Panc1 (cell line): Measurements from ENCODE around the gene GLIS1.

Experiments used
- POLR2AphosphoS5 ChIP-seq: IDR thresholded peaks from 2 replicates; pipeline ENCODE4 v1.6.1; 2012; ENCODE audit warnings: mild to moderate bottlenecking, low read depth, low read length, moderate library complexity
- SIN3A ChIP-seq: IDR thresholded peaks from 2 replicates; pipeline ENCODE4 v1.6.1; 2012; ENCODE audit warnings: low read depth, mild to moderate bottlenecking, low read length, moderate library complexity, borderline replicate concordance; ENCODE audit not compliant: insufficient read depth
- TCF7L2 ChIP-seq: IDR thresholded peaks from 2 replicates; pipeline ENCODE4 v1.6.1; 2011; ENCODE audit warnings: mild to moderate bottlenecking, low read depth, low read length, inconsistent platforms
- TF ChIP-seq, protein P1 (sequence below): fragments of 450-650 bp; IDR thresholded peaks from 2 replicates; pipeline ENCODE4 v1.5.1; 2017; ENCODE audit warnings: mild to moderate bottlenecking
- TF ChIP-seq, protein P2 (sequence below), 2 experiments: IDR thresholded peaks; 2 replicates each; pipeline ENCODE4 v1.6.1; 2011 to 2012; ENCODE audit warnings: low read depth in 2 of 2, control low read depth in 1 of 2, low read length in 1 of 2, mild to moderate bottlenecking in 1 of 2, moderate library complexity in 1 of 2; ENCODE audit not compliant: insufficient read depth in 1 of 2

DNA sequence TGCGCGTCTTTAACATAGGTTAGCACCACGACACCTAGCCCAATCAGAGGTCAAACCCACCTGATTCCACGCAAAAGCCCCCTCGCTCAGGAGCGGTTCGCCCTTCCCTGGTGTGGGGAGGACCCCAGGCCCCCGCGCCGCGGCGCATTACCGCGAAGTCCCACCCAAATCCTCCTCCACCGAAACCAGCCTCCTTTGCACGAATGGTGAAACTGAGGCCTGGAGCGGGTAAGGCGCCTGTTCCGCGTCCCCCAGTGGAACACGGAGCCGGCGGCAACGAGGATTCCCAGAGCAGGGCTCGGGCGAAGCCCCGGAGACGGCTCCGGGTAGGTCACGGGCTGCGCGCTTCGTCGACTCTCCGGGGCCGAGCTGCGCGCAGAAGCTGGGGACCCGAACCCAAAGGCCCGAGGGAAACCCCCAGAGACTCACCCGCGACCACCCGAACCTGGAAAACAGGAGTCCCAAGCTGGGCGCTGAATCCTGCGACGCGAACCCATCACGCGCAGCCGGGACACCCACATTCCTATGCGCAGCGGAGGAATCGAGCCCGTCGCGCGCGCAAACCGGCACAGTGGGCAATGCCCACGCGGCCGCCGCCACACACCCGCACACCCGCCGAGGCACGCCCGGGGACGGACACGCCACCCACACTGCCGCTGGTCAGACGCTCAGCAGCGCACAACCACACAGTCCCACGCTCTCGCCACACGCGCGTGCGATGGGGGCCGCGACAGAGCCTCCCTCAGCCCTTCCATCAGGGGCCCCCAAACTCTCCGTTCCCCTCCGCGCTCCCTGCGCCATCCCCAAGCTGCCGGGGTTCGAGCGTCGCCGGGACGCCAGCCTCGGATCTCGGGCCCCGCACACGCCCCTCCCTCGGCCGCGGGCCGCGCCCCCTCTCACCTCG is 507 bp downstream of the GLIS1 start:
- TF ChIP-seq, protein P1, sequence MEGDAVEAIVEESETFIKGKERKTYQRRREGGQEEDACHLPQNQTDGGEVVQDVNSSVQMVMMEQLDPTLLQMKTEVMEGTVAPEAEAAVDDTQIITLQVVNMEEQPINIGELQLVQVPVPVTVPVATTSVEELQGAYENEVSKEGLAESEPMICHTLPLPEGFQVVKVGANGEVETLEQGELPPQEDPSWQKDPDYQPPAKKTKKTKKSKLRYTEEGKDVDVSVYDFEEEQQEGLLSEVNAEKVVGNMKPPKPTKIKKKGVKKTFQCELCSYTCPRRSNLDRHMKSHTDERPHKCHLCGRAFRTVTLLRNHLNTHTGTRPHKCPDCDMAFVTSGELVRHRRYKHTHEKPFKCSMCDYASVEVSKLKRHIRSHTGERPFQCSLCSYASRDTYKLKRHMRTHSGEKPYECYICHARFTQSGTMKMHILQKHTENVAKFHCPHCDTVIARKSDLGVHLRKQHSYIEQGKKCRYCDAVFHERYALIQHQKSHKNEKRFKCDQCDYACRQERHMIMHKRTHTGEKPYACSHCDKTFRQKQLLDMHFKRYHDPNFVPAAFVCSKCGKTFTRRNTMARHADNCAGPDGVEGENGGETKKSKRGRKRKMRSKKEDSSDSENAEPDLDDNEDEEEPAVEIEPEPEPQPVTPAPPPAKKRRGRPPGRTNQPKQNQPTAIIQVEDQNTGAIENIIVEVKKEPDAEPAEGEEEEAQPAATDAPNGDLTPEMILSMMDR: no peak
- TF ChIP-seq, protein P2, sequence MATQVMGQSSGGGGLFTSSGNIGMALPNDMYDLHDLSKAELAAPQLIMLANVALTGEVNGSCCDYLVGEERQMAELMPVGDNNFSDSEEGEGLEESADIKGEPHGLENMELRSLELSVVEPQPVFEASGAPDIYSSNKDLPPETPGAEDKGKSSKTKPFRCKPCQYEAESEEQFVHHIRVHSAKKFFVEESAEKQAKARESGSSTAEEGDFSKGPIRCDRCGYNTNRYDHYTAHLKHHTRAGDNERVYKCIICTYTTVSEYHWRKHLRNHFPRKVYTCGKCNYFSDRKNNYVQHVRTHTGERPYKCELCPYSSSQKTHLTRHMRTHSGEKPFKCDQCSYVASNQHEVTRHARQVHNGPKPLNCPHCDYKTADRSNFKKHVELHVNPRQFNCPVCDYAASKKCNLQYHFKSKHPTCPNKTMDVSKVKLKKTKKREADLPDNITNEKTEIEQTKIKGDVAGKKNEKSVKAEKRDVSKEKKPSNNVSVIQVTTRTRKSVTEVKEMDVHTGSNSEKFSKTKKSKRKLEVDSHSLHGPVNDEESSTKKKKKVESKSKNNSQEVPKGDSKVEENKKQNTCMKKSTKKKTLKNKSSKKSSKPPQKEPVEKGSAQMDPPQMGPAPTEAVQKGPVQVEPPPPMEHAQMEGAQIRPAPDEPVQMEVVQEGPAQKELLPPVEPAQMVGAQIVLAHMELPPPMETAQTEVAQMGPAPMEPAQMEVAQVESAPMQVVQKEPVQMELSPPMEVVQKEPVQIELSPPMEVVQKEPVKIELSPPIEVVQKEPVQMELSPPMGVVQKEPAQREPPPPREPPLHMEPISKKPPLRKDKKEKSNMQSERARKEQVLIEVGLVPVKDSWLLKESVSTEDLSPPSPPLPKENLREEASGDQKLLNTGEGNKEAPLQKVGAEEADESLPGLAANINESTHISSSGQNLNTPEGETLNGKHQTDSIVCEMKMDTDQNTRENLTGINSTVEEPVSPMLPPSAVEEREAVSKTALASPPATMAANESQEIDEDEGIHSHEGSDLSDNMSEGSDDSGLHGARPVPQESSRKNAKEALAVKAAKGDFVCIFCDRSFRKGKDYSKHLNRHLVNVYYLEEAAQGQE (IDR thresholded peaks at IDR 0.05; ENCODE audit: insufficient read depth in 1 of 2, low read depth in 2 of 2, low read length in 1 of 2): no peak
- TF ChIP-seq SIN3A (no peak), POLR2AphosphoS5 (no peak), TCF7L2 (no peak)
